Measurements from ENCODE around the gene ONECUT2.

DNA sequence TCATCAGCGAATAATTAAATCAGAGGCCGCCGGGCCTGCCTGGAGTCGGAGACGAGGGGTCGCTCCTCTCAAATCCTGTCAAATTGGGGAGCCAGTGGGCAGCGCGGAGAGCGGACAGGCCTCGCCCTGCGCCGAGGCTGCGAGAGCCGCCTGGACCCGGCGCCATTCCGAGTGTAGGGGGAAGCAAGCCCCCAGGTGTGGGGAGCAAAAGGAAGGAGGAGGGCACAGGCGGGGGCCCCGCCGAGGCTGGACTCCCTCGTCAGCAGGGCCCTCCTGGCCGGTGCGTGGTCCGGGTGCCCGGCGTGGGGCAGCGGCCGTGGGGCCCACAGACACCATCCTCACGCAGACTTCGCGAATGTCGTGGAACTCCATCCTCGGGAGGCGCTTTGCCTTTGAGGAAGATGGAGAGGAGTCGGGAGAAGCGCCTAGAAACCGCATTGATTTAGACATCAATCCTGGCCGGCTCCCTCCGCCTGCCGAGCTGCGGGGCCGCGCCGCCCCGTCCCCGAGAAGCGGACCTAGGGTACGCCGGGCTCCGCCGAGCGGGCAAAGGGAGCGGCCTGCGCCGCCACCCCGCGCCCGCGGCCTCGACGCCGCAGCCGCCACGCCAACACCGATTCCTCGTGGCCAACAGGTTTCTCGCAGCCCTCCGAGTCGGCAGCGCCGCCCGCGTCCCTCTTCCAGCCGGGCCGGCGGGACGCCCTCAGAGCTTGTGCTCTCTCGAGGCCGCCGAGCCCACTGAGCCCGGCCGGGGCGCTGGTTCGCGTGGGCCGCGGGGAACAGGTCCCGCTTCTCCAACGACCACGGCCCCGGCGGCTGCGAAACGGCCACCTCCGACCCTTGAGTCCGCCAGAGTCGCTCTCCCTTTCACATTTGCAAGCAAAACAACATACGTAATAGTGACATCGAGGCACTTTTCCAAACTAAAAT, 6.7 kb upstream of the ONECUT2 start:
- TF ChIP-seq POLR2AphosphoS5 (IDR thresholded peaks at IDR 0.05; ENCODE audit: borderline replicate concordance, low read depth, low read length) (no peak), EZH2 (IDR thresholded peaks at IDR 0.05) (no peak), FOXP2 (optimal IDR thresholded peaks at IDR 0.05; ENCODE audit: control extremely low read depth, extremely low read length, insufficient read depth) (no peak)

Data from SK-N-MC (cell line).